Smooth muscle cell (in vitro differentiated cells): ENCODE results near the gene IRAK4. TPM values are rescaled to one million over a fixed set of nuclear protein-coding genes. Genes with fewer than 3 reads are reported as not detected.
A peak's percentile ranks its signal among the peaks of the same experiment; 100 is the strongest.

Source experiments
- DNase-seq: peaks from one replicate; lab custom pipeline; 2025; ENCODE audit not compliant: unreplicated experiment; lab: John Stamatoyannopoulos, UW
- H2AFZ ChIP-seq: fragments of 200-600 bp; sonication (generic); 2 replicates; pipeline ENCODE4 v1.6.0; 2016; ENCODE audit warnings: antibody characterized with exemption, low read depth, mild to moderate bottlenecking
- H3F3A ChIP-seq: fragments of 200-600 bp; sonication (generic); 2 replicates; pipeline ENCODE4 v1.6.0; 2017; ENCODE audit warnings: antibody characterized with exemption, low read depth
- H3K27ac ChIP-seq: fragments of 200-600 bp; sonication (generic); 2 replicates; pipeline ENCODE4 v1.5.1; 2016; ENCODE audit warnings: low read depth, mild to moderate bottlenecking
- H3K27me3 ChIP-seq: fragments of 200-600 bp; sonication (generic); 2 replicates; pipeline ENCODE4 v1.6.1; 2016; ENCODE audit warnings: low read depth, mild to moderate bottlenecking
- H3K36me3 ChIP-seq: fragments of 200-600 bp; sonication (generic); 2 replicates; pipeline ENCODE4 v1.5.1; 2016; ENCODE audit warnings: low read depth
- H3K4me1 ChIP-seq: fragments of 200-600 bp; sonication (generic); 2 replicates; pipeline ENCODE4 v1.5.1; 2016; ENCODE audit warnings: low read depth
- H3K4me2 ChIP-seq: fragments of 200-600 bp; sonication (generic); 2 replicates; pipeline ENCODE4 v1.6.0; 2016; ENCODE audit warnings: mild to moderate bottlenecking
- H3K4me3 ChIP-seq: fragments of 200-600 bp; sonication (generic); 2 replicates; pipeline ENCODE4 v1.5.1; 2016; ENCODE audit warnings: mild to moderate bottlenecking
- H3K79me2 ChIP-seq: fragments of 200-600 bp; sonication (generic); 2 replicates; pipeline ENCODE4 v1.6.0; 2016; ENCODE audit warnings: low read depth, mild to moderate bottlenecking
- H3K9ac ChIP-seq: fragments of 200-600 bp; sonication (generic); 2 replicates; pipeline ENCODE4 v1.6.0; 2016; ENCODE audit warnings: low read depth
- H3K9me3 ChIP-seq: fragments of 200-600 bp; sonication (generic); replicated peaks from 2 replicates; pipeline ENCODE4 v1.5.1; 2016; ENCODE audit warnings: low read depth
- H4K20me1 ChIP-seq: fragments of 200-600 bp; sonication (generic); 2 replicates; pipeline ENCODE4 v1.6.0; 2016; ENCODE audit warnings: low read depth
- CTCF ChIP-seq: fragments of 200-600 bp; sonication (generic); IDR thresholded peaks from 2 replicates; pipeline ENCODE4 v1.5.1; 2017; ENCODE audit warnings: borderline replicate concordance, mild to moderate bottlenecking, antibody characterized with exemption; ENCODE audit not compliant: insufficient read depth, poor library complexity, severe bottlenecking
- polyA plus RNA-seq: library from polyadenylated mRNA; unstranded; fragments of >200 nt; fragmentation: Nextera tagmentation; extraction: Ambion mirVana; gene quantifications from 2 replicates; pipeline ENCODE4 v1.2.1, GENCODE V29; 2016
- total RNA-seq: library from RNA; depleted of rRNA; stranded (reverse); fragments of >200 nt; gene quantifications from 2 replicates; pipeline ENCODE4 v1.2.3, GENCODE V29; 2014

Gene IRAK4
- total and polyA plus RNA-seq, 2 experiments from 2014 or later = 7.0 to 42.8 TPM

- H3K27ac ChIP-seq = no peak overlapping the region
- H3K4me2 ChIP-seq = no peak overlapping the region
- H3K9me3 ChIP-seq = no peaks in the 10 kb centered on the region
- no peaks in the 10 kb centered on the region for H3K36me3 ChIP-seq
- no peak for DNase-seq
- H3K4me1 ChIP-seq = peaks cover 31% of the 10 kb centered on the region
- no peak for TF ChIP-seq CTCF
- no peak overlapping the region for H2AFZ ChIP-seq
- peaks cover 24% of the 10 kb centered on the region for H3K79me2 ChIP-seq
- H4K20me1 ChIP-seq = no peaks in the 10 kb centered on the region
- H3F3A ChIP-seq = no peaks in the 10 kb centered on the region
- H3K9ac ChIP-seq = no peak overlapping the region
- H3K4me3 ChIP-seq = no peak overlapping the region
- H3K27me3 ChIP-seq = no peaks in the 10 kb centered on the region
These were observed 3.8 kb downstream of the IRAK4 start for GRCh38 chr12:43762596-43762995.

- H3K9ac ChIP-seq = no peak overlapping the region
- no peak overlapping the region for H3K4me3 ChIP-seq
- no peak for DNase-seq
- H3K79me2 ChIP-seq = peaks cover 19% of the 10 kb centered on the region
- H3F3A ChIP-seq = no peaks in the 10 kb centered on the region
- H4K20me1 ChIP-seq = no peaks in the 10 kb centered on the region
- no peak for TF ChIP-seq CTCF
- no peak overlapping the region for H3K27ac ChIP-seq
- H3K4me1 ChIP-seq = peaks cover 26% of the 10 kb centered on the region
- H3K36me3 ChIP-seq = peaks cover 1% of the 10 kb centered on the region
- H2AFZ ChIP-seq = no peak overlapping the region
- H3K9me3 ChIP-seq = no peaks in the 10 kb centered on the region
- no peak overlapping the region for H3K4me2 ChIP-seq
- no peaks in the 10 kb centered on the region for H3K27me3 ChIP-seq
These were observed 5.0 kb downstream of the IRAK4 start for GRCh38 chr12:43763769-43764168.

- H3K4me3 ChIP-seq = no peak overlapping the region
- H3K9ac ChIP-seq = no peak overlapping the region
- no peak for DNase-seq
- peaks cover 2% of the 10 kb centered on the region for H3K36me3 ChIP-seq
- H3K4me1 ChIP-seq = peaks cover 26% of the 10 kb centered on the region
- no peaks in the 10 kb centered on the region for H3K9me3 ChIP-seq
- H3F3A ChIP-seq = no peaks in the 10 kb centered on the region
- H3K27ac ChIP-seq = no peak overlapping the region
- no peak for TF ChIP-seq CTCF
- no peaks in the 10 kb centered on the region for H3K27me3 ChIP-seq
- peaks cover 19% of the 10 kb centered on the region for H3K79me2 ChIP-seq
- no peak overlapping the region for H3K4me2 ChIP-seq
- H4K20me1 ChIP-seq = no peaks in the 10 kb centered on the region
- no peak overlapping the region for H2AFZ ChIP-seq
These were observed 5.8 kb downstream of the IRAK4 start for GRCh38 chr12:43764528-43764927.

- no peaks in the 10 kb centered on the region for H3K9me3 ChIP-seq
- H3K4me2 ChIP-seq = peak overlapping the region; percentile 57
- H2AFZ ChIP-seq = no peak overlapping the region
- no peaks in the 10 kb centered on the region for H3F3A ChIP-seq
- peaks cover 2% of the 10 kb centered on the region for H3K36me3 ChIP-seq
- no peak for TF ChIP-seq CTCF
- H3K4me1 ChIP-seq = peaks cover 10% of the 10 kb centered on the region
- no peaks in the 10 kb centered on the region for H3K27me3 ChIP-seq
- peaks cover 4% of the 10 kb centered on the region for H3K79me2 ChIP-seq
- H3K9ac ChIP-seq = no peak overlapping the region
- peak overlapping the region; percentile 9 for H3K27ac ChIP-seq
- H4K20me1 ChIP-seq = no peaks in the 10 kb centered on the region
- DNase-seq = no peak
- no peak overlapping the region for H3K4me3 ChIP-seq
These were observed 7.5 kb downstream of the IRAK4 start for GRCh38 chr12:43766291-43766690.
